ENCODE measurements around the gene TNIK. TPM values are rescaled to one million over a fixed set of nuclear protein-coding genes. Genes with fewer than 3 reads are reported as not detected.

TNIK gene
- total and polyA plus RNA-seq, 3 donors from 2014 or later: 39.3 to 99.6 (median 83.5) TPM

DNA sequence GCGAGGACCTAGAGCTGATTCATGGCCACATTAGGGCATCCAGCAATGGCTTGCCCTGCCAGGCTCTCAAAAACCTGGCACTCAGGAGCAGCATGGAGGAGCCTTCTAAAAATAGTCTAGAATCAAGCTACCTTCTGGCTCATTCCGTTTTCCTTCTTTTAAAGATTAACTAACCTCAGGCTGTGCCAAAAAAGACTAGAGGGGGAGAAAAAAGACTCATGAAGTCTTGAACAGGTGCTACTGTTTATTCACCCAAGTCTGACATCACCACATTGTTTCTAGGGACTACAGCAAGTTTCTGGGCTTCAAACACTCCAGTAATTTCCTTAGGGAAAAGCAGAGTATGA lies 125.8 kb downstream of the TNIK start:
- DNase-seq: no peak
- H3K9me3 ChIP-seq: no peaks in the 10 kb centered on the region
- H3K4me1 ChIP-seq: no peaks in the 10 kb centered on the region
- intact Hi-C loops (cut with DNase I; ENCODE audit: low total_unique reads): no loop called here
- no peaks in the 10 kb centered on the region for H3K36me3 ChIP-seq (ENCODE audit: low read depth, missing control alignments)
- 65 to 67% methylated on average over 2 of the region's 2 CpGs for WGBS, 2 donors
- no peak overlapping the region for H3K27ac ChIP-seq
- no peak for TF ChIP-seq POLR2A (IDR thresholded peaks at IDR 0.05)
- TF ChIP-seq, protein P1, sequence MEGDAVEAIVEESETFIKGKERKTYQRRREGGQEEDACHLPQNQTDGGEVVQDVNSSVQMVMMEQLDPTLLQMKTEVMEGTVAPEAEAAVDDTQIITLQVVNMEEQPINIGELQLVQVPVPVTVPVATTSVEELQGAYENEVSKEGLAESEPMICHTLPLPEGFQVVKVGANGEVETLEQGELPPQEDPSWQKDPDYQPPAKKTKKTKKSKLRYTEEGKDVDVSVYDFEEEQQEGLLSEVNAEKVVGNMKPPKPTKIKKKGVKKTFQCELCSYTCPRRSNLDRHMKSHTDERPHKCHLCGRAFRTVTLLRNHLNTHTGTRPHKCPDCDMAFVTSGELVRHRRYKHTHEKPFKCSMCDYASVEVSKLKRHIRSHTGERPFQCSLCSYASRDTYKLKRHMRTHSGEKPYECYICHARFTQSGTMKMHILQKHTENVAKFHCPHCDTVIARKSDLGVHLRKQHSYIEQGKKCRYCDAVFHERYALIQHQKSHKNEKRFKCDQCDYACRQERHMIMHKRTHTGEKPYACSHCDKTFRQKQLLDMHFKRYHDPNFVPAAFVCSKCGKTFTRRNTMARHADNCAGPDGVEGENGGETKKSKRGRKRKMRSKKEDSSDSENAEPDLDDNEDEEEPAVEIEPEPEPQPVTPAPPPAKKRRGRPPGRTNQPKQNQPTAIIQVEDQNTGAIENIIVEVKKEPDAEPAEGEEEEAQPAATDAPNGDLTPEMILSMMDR (IDR thresholded peaks at IDR 0.05): no peak
- no peaks in the 10 kb centered on the region for H3K27me3 ChIP-seq
- no peak overlapping the region for H3K4me3 ChIP-seq

- H3K27ac ChIP-seq: no peak overlapping the region
- H3K36me3 ChIP-seq (ENCODE audit: low read depth, missing control alignments): no peaks in the 10 kb centered on the region
- DNase-seq: no peak
- no peak overlapping the region for H3K4me3 ChIP-seq
- no peaks in the 10 kb centered on the region for H3K4me1 ChIP-seq
- no peaks in the 10 kb centered on the region for H3K27me3 ChIP-seq
- intact Hi-C loops (cut with DNase I; ENCODE audit: low total_unique reads): no loop called here
- 86 to 89% methylated on average over 9 of the region's 9 CpGs for WGBS, 2 donors
- TF ChIP-seq, protein P1 (IDR thresholded peaks at IDR 0.05): no peak
- no peak for TF ChIP-seq POLR2A (IDR thresholded peaks at IDR 0.05)
- H3K9me3 ChIP-seq: no peaks in the 10 kb centered on the region
Measured at GRCh38 chr3:171333784-171334464, 126.3 kb downstream of the TNIK start.

DNA sequence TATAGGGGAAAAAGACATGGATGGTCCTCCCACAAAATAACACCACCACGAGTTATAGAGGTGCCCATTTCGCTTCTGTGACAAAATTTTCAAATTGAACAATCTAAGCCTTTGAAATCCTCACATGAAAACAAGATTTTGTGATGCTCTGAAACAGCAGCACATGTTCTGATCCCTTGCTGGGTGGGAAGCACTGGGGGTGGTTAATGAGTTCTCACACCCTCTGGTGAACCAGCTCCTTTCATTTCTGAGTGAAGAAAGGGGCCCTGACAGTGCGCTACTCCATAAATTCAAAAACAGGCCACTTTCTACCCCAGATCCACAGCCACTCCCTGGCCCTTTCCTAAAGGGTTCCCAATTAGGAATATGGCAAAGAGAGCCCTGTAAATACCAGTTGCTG lies 129.3 kb downstream of the TNIK start:
- no peak overlapping the region for H3K4me3 ChIP-seq
- H3K4me1 ChIP-seq: no peaks in the 10 kb centered on the region
- no peak for TF ChIP-seq POLR2A (IDR thresholded peaks at IDR 0.05)
- TF ChIP-seq, protein P1 (IDR thresholded peaks at IDR 0.05): no peak
- DNase-seq: no peak
- whole genome bisulfite sequencing, 2 donors: 91 to 94% methylated on average over 3 of the region's 3 CpGs
- no peaks in the 10 kb centered on the region for H3K27me3 ChIP-seq
- intact Hi-C loops (cut with DNase I; ENCODE audit: low total_unique reads): no loop called here
- H3K9me3 ChIP-seq: no peaks in the 10 kb centered on the region
- H3K36me3 ChIP-seq (ENCODE audit: low read depth, missing control alignments): no peaks in the 10 kb centered on the region
- H3K27ac ChIP-seq: no peak overlapping the region

DNA sequence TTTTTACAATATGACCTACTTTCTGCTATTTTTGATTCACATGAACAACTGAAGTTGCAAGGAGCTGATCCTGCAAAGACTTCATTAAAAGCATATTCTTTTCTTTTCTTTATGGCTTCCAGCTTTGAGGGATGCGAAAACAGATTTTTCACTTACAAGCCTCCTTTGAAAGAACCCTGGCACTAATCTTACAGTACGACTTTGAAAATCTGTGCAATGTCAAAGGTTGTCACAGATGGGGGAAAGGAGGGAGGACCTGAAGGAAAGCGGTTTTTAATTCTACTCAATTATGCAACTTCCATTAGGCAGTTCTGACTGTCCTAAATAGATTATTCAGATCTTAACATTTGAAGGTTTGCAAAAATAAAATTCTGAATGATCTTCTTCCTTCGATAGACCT lies 130.5 kb downstream of the TNIK start:
- intact Hi-C loops (cut with DNase I; ENCODE audit: low total_unique reads): no loop called here
- H3K27me3 ChIP-seq: no peaks in the 10 kb centered on the region
- 74 to 78% methylated on average over 4 of the region's 4 CpGs for WGBS, 2 donors
- H3K9me3 ChIP-seq: no peaks in the 10 kb centered on the region
- no peak overlapping the region for H3K27ac ChIP-seq
- no peak for TF ChIP-seq POLR2A (IDR thresholded peaks at IDR 0.05)
- TF ChIP-seq, protein P1 (IDR thresholded peaks at IDR 0.05): no peak
- no peak overlapping the region for H3K4me3 ChIP-seq
- H3K4me1 ChIP-seq: no peaks in the 10 kb centered on the region
- no peaks in the 10 kb centered on the region for H3K36me3 ChIP-seq (ENCODE audit: low read depth, missing control alignments)
- no peak for DNase-seq

DNA sequence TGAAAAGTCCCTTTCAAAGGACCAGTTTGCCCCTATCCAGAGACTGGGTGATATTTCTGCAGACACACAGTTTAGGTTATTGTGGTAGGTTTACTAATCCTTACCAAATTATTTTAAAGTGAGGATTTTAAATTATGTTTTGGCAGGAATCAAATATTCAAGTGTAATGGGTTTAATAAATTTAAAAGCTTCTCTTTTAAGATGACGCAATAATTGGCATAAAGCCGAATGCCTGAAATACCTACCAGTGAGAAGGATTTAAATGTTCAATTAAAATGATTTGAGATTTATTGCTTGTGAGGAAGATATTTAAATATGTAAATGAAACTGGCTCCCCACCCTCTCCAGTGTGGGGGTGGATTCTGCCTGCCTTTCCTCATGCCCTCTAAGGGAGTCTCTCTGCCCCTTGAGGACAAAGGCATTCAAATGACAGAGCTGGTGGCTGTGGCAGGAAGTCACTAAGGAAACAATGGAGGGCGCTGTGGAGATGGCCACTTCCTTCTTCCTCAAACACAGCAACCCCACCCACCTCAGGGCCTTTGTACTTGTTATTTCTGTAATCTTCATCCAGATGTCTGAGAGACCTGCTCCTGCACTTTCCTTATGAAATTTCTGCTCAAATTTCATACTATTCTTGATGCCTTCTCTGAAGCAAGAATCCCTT lies 131.7 kb downstream of the TNIK start:
- intact Hi-C loops (cut with DNase I; ENCODE audit: low total_unique reads): no loop called here
- no peak overlapping the region for H3K27ac ChIP-seq
- H3K4me3 ChIP-seq: no peak overlapping the region
- no peaks in the 10 kb centered on the region for H3K27me3 ChIP-seq
- no peak for TF ChIP-seq POLR2A (IDR thresholded peaks at IDR 0.05)
- TF ChIP-seq, protein P1 (IDR thresholded peaks at IDR 0.05): no peak
- 83 to 86% methylated on average over 3 of the region's 3 CpGs for WGBS, 2 donors
- H3K36me3 ChIP-seq (ENCODE audit: low read depth, missing control alignments): no peaks in the 10 kb centered on the region
- no peaks in the 10 kb centered on the region for H3K9me3 ChIP-seq
- no peak for DNase-seq
- no peaks in the 10 kb centered on the region for H3K4me1 ChIP-seq
